DOHH2 (cell line): ENCODE data around the gene CATSPERD.

Experiments
- CTCF ChIP-seq: fragments of 200-600 bp; sonication (generic); IDR thresholded peaks from one replicate; pipeline ENCODE4 v1.5.1; 2014; ENCODE audit warnings: antibody characterized with exemption, mild to moderate bottlenecking, low read depth, low read length; ENCODE audit not compliant: poor library complexity, severe bottlenecking
- EZH2phosphoT487 ChIP-seq: fragments of 200-600 bp; sonication (generic); IDR thresholded peaks from 2 replicates; pipeline ENCODE4 v1.6.1; 2017; ENCODE audit warnings: borderline replicate concordance, mild to moderate bottlenecking, antibody characterized with exemption, low read length, moderate library complexity, mixed read lengths

GRCh38 chr19:5749505-5749904 is 29.1 kb downstream of the CATSPERD start:
- no peak for TF ChIP-seq CTCF
- no peak for TF ChIP-seq EZH2phosphoT487
